Duodenal mucosa (tissue), 2 donors: ENCODE measurements around the gene HMG20A.

ENCODE experiments used
- H3K27ac ChIP-seq: one replicate; pipeline ENCODE4 v1.7.0; 2013; ENCODE audit warnings: low read depth, low read length
- H3K27me3 ChIP-seq, 2 donors: one replicate each; pipeline ENCODE4 v1.7.0; 2013; ENCODE audit warnings: low read length in 2 of 2, control low read depth in 1 of 2; ENCODE audit not compliant: insufficient read depth in 2 of 2, control insufficient read depth in 1 of 2
- H3K36me3 ChIP-seq, 2 donors: one replicate each; pipeline ENCODE4 v1.7.0; 2013; ENCODE audit warnings: low read length in 2 of 2, control low read depth in 1 of 2; ENCODE audit not compliant: insufficient read depth in 2 of 2, control insufficient read depth in 1 of 2
- H3K4me1 ChIP-seq, 2 donors: one replicate each; pipeline ENCODE4 v1.7.0; 2013; ENCODE audit warnings: low read length in 2 of 2, control low read depth in 1 of 2; ENCODE audit not compliant: insufficient read depth in 2 of 2, control insufficient read depth in 1 of 2
- H3K4me3 ChIP-seq, 2 donors: one replicate each; pipeline ENCODE4 v1.7.0; 2013; ENCODE audit warnings: low read length in 2 of 2, low read depth in 1 of 2
- H3K9ac ChIP-seq, 2 donors: one replicate each; pipeline ENCODE4 v1.7.0; 2013; ENCODE audit warnings: low read length in 2 of 2, low read depth in 1 of 2
- H3K9me3 ChIP-seq, 2 donors: one replicate each; pipeline ENCODE4 v1.7.0; 2013; ENCODE audit warnings: low read length in 2 of 2, control low read depth in 1 of 2; ENCODE audit not compliant: control insufficient read depth in 1 of 2

The HMG20A gene

GRCh38 chr15:77504871-77505270 lies 84.2 kb downstream of the HMG20A start:
- H3K27me3 ChIP-seq: no peaks in the 10 kb centered on the region
- H3K9me3 ChIP-seq: no peaks in the 10 kb centered on the region
- H3K36me3 ChIP-seq: no peaks in the 10 kb centered on the region
- H3K9ac ChIP-seq: no peak overlapping the region
- H3K4me1 ChIP-seq: peaks cover 40 to 42% of the 10 kb centered on the region in 2 donors
- H3K4me3 ChIP-seq: no peak overlapping the region
- no peak overlapping the region for H3K27ac ChIP-seq

GRCh38 chr15:77505556-77505955 lies 84.9 kb downstream of the HMG20A start:
- Histone ChIP-seq H3K9ac (no peak overlapping the region), H3K27me3 (no peaks in the 10 kb centered on the region), H3K4me3 (no peak overlapping the region), H3K36me3 (no peaks in the 10 kb centered on the region), H3K9me3 (no peaks in the 10 kb centered on the region), H3K27ac (no peak overlapping the region), H3K4me1 (peaks cover 40 to 42% of the 10 kb centered on the region in 2 donors)

- Histone ChIP-seq H3K36me3 (no peaks in the 10 kb centered on the region), H3K27me3 (no peaks in the 10 kb centered on the region), H3K4me1 (peaks cover 40 to 42% of the 10 kb centered on the region in 2 donors), H3K9ac (no peak overlapping the region), H3K27ac (peak overlapping the region; percentile 76), H3K4me3 (peak overlapping the region in 1 of 2 donors; percentile 53), H3K9me3 (no peaks in the 10 kb centered on the region)
Observed at GRCh38 chr15:77506311-77507142, 85.8 kb downstream of the HMG20A start.

GRCh38 chr15:77507143-77507897 lies 86.6 kb downstream of the HMG20A start:
- Histone ChIP-seq H3K9me3 (no peaks in the 10 kb centered on the region), H3K4me3 (peak overlapping the region; percentile 24 to 53), H3K27me3 (no peaks in the 10 kb centered on the region), H3K27ac (peak overlapping the region; percentile 76), H3K4me1 (peaks cover 40 to 42% of the 10 kb centered on the region in 2 donors), H3K36me3 (no peaks in the 10 kb centered on the region), H3K9ac (peak overlapping the region in 1 of 2 donors; percentile 40)

- H3K9ac ChIP-seq: peak overlapping the region in 1 of 2 donors; percentile 40
- peak overlapping the region; percentile 76 for H3K27ac ChIP-seq
- H3K27me3 ChIP-seq: no peaks in the 10 kb centered on the region
- peaks cover 40 to 42% of the 10 kb centered on the region in 2 donors for H3K4me1 ChIP-seq
- no peaks in the 10 kb centered on the region for H3K9me3 ChIP-seq
- H3K36me3 ChIP-seq: no peaks in the 10 kb centered on the region
- peak overlapping the region in 1 of 2 donors; percentile 53 for H3K4me3 ChIP-seq
Observed at GRCh38 chr15:77507911-77508310, 87.2 kb downstream of the HMG20A start.

GRCh38 chr15:77508541-77509243 lies 88.0 kb downstream of the HMG20A start:
- H3K4me1 ChIP-seq: peaks cover 40% of the 10 kb centered on the region in 2 donors
- no peaks in the 10 kb centered on the region for H3K27me3 ChIP-seq

GRCh38 chr15:77510066-77511057 lies 89.7 kb downstream of the HMG20A start:
- no peak overlapping the region for H3K9ac ChIP-seq
- no peak overlapping the region for H3K4me3 ChIP-seq
- H3K9me3 ChIP-seq: no peaks in the 10 kb centered on the region
- no peak overlapping the region for H3K27ac ChIP-seq
- H3K4me1 ChIP-seq: peaks cover 29 to 35% of the 10 kb centered on the region in 2 donors
- H3K27me3 ChIP-seq: no peaks in the 10 kb centered on the region
- H3K36me3 ChIP-seq: no peaks in the 10 kb centered on the region

More at GRCh38 chr15:77508541-77509243, 88.0 kb downstream of the HMG20A start:
- no peak overlapping the region for H3K27ac ChIP-seq
- no peaks in the 10 kb centered on the region for H3K9me3 ChIP-seq
- H3K4me3 ChIP-seq: no peak overlapping the region
- H3K9ac ChIP-seq: no peak overlapping the region
- H3K36me3 ChIP-seq: no peaks in the 10 kb centered on the region

- no peak overlapping the region for H3K4me3 ChIP-seq
- H3K27ac ChIP-seq: no peak overlapping the region
- H3K27me3 ChIP-seq: no peaks in the 10 kb centered on the region
- H3K36me3 ChIP-seq: no peaks in the 10 kb centered on the region
- H3K9ac ChIP-seq: no peak overlapping the region
- no peaks in the 10 kb centered on the region for H3K9me3 ChIP-seq
- H3K4me1 ChIP-seq: peaks cover 17 to 22% of the 10 kb centered on the region in 2 donors
Observed at GRCh38 chr15:77511869-77512268, 91.2 kb downstream of the HMG20A start.

- peaks cover 3 to 9% of the 10 kb centered on the region in 2 donors for H3K4me1 ChIP-seq
- no peak overlapping the region for H3K4me3 ChIP-seq
- H3K27ac ChIP-seq: no peak overlapping the region
- no peak overlapping the region for H3K9ac ChIP-seq
- no peaks in the 10 kb centered on the region for H3K9me3 ChIP-seq
- H3K27me3 ChIP-seq: no peaks in the 10 kb centered on the region
- H3K36me3 ChIP-seq: no peaks in the 10 kb centered on the region
Observed at GRCh38 chr15:77513226-77513625, 92.5 kb downstream of the HMG20A start.
